HepG2 (cell line): ENCODE measurements around the gene SYAP1. TPM values are rescaled to one million over a fixed set of nuclear protein-coding genes. Genes with fewer than 3 reads are reported as not detected.

ENCODE experiments used
- HDAC1 ChIP-seq: sonication (generic); formaldehyde crosslinking; IDR thresholded peaks from 2 replicates; pipeline ENCODE4 v1.5.1; 2020; ENCODE audit warnings: mild to moderate bottlenecking, missing genetic modification reagents
- HNRNPUL1 ChIP-seq: fragments of 200-400 bp; formaldehyde crosslinking; IDR thresholded peaks from 2 replicates; pipeline ENCODE4 v1.6.1; 2017; ENCODE audit warnings: low read depth, mild to moderate bottlenecking, low read length, moderate library complexity
- KDM1A ChIP-seq: IDR thresholded peaks from 2 replicates; pipeline ENCODE4 v1.6.1; 2016; ENCODE audit warnings: missing compliant biosample characterization
- KLF15 ChIP-seq: sonication (generic); formaldehyde crosslinking; IDR thresholded peaks from 2 replicates; pipeline ENCODE4 v1.8.1; 2023; ENCODE audit warnings: borderline replicate concordance, mild to moderate bottlenecking, inconsistent platforms, missing genetic modification reagents, mixed read lengths
- MIXL1 ChIP-seq: IDR thresholded peaks from 2 replicates; pipeline ENCODE4 v1.6.1; 2016
- PPARG ChIP-seq: conservative IDR thresholded peaks from 2 replicates; pipeline ENCODE4 v1.6.1; 2016; ENCODE audit warnings: missing biosample characterization, missing genetic modification reagents
- SOX6 ChIP-seq, 2 experiments: fragments of 450-650 bp in 1 of 2; sonication (generic) in 1 of 2; formaldehyde crosslinking in 1 of 2; IDR thresholded peaks; 2 replicates each; pipeline versions ENCODE4 v1.4.0 to v1.6.1; 2017 to 2020; ENCODE audit warnings: antibody characterized with exemption in 1 of 2, mild to moderate bottlenecking in 1 of 2, missing genetic modification reagents in 1 of 2
- TCF12 ChIP-seq, 2 experiments: fragments of 450-650 bp in 1 of 2; sonication (generic) in 1 of 2; formaldehyde crosslinking in 1 of 2; IDR thresholded peaks; 2 replicates each; pipeline versions ENCODE4 v1.6.1 to v1.8.0; 2017 to 2022; ENCODE audit warnings: antibody characterized with exemption in 1 of 2, mild to moderate bottlenecking in 1 of 2, missing genetic modification reagents in 1 of 2, moderate library complexity in 1 of 2
- ZFP82 ChIP-seq: sonication (generic); formaldehyde crosslinking; IDR thresholded peaks from 2 replicates; pipeline ENCODE4 v1.5.1; 2020; ENCODE audit warnings: mild to moderate bottlenecking, missing genetic modification reagents, borderline replicate concordance
- ZNF331 ChIP-seq: sonication (generic); formaldehyde crosslinking; IDR thresholded peaks from 2 replicates; pipeline ENCODE4 v1.4.0; 2020; ENCODE audit warnings: missing genetic modification reagents
- polyA plus RNA-seq, 8 experiments: library from polyadenylated mRNA; depleted of rRNA in 3 of 8; stranded (reverse) in 7 of 8; unstranded in 1 of 8; fragments of >200 nt; fragmentation: Illumina TruSeq in 4 of 8; extraction: Trizol in 4 of 8; gene quantifications; 2 replicates each; pipeline versions ENCODE4 v1.2.1 to v1.2.3, GENCODE V29; 2011 to 2016; ENCODE audit warnings: low read depth in 4 of 8, missing spikeins in 1 of 8, mixed read lengths in 1 of 8; ENCODE audit not compliant: insufficient read depth in 1 of 8
- total RNA-seq, 5 experiments: library from RNA; depleted of rRNA; stranded (reverse); fragments of >200 nt; fragmentation: Illumina TruSeq; extraction: Trizol; gene quantifications; 2 replicates each; pipeline ENCODE4 v1.2.3, GENCODE V29; 2016; ENCODE audit warnings: low read depth in 1 of 5
- TF ChIP-seq, protein P1 (sequence below): sonication (generic); formaldehyde crosslinking; IDR thresholded peaks from 2 replicates; pipeline ENCODE4 v1.4.0; 2020; ENCODE audit warnings: low read depth, missing genetic modification reagents
- TF ChIP-seq, protein P2 (sequence below), 2 experiments: sonication (generic) in 1 of 2; formaldehyde crosslinking in 1 of 2; IDR thresholded peaks; 2 replicates each; pipeline versions ENCODE4 v1.4.0 to v1.6.1; 2016 to 2020; ENCODE audit warnings: borderline replicate concordance in 1 of 2, low read depth in 1 of 2, mild to moderate bottlenecking in 1 of 2, missing genetic modification reagents in 1 of 2
- TF ChIP-seq, protein P3 (sequence below): sonication (generic); formaldehyde crosslinking; IDR thresholded peaks from 2 replicates; pipeline ENCODE4 v1.4.0; 2020; ENCODE audit warnings: missing genetic modification reagents
- TF ChIP-seq, protein P4 (sequence below): sonication (generic); formaldehyde crosslinking; IDR thresholded peaks from 2 replicates; pipeline ENCODE4 v1.5.0; 2020; ENCODE audit warnings: missing genetic modification reagents
- TF ChIP-seq, protein P5 (sequence below): IDR thresholded peaks from 2 replicates; pipeline ENCODE4 v1.6.1; 2016; ENCODE audit warnings: mild to moderate bottlenecking

SYAP1 gene
- total and polyA plus RNA-seq, 2 of the 13 experiments (the other 11 are each of a cell fraction or from before 2014, with no cell fraction given): 4.9 to 18.5 TPM

DNA sequence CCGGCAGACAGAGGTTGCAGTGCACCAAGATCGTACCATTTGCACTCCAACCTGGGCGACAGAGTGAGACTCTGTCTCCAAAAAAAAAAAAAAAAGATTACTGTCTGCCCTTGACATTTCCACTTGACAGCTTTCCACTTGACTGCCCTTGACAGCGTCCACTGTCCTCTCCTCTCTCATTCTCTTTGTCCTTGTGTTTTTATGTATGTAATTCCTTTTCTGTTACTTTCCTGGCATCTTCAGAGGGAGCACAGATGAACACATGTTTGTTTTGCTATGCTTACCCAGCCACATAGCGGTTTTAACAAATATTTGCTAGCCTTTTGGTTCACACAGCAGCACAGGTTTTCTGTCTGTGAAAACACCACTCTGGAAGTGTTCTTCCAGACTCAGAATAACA is 26.2 kb downstream of the SYAP1 start (continued):
- TF ChIP-seq HDAC1 (CRISPR knock-in tag): 0 out of 2 replicates have a peak, but pooled peaks have one; percentile 45
- TF ChIP-seq HNRNPUL1: no peak
- no peak for TF ChIP-seq TCF12 (IDR thresholded peaks at IDR 0.05)
- TF ChIP-seq TCF12 (CRISPR knock-in tag; IDR thresholded peaks at IDR 0.05): no peak
- no peak for TF ChIP-seq SOX6 (IDR thresholded peaks at IDR 0.05)
- peak; percentile 90 for TF ChIP-seq SOX6 (CRISPR knock-in tag; IDR thresholded peaks at IDR 0.05)
- TF ChIP-seq, protein P1, sequence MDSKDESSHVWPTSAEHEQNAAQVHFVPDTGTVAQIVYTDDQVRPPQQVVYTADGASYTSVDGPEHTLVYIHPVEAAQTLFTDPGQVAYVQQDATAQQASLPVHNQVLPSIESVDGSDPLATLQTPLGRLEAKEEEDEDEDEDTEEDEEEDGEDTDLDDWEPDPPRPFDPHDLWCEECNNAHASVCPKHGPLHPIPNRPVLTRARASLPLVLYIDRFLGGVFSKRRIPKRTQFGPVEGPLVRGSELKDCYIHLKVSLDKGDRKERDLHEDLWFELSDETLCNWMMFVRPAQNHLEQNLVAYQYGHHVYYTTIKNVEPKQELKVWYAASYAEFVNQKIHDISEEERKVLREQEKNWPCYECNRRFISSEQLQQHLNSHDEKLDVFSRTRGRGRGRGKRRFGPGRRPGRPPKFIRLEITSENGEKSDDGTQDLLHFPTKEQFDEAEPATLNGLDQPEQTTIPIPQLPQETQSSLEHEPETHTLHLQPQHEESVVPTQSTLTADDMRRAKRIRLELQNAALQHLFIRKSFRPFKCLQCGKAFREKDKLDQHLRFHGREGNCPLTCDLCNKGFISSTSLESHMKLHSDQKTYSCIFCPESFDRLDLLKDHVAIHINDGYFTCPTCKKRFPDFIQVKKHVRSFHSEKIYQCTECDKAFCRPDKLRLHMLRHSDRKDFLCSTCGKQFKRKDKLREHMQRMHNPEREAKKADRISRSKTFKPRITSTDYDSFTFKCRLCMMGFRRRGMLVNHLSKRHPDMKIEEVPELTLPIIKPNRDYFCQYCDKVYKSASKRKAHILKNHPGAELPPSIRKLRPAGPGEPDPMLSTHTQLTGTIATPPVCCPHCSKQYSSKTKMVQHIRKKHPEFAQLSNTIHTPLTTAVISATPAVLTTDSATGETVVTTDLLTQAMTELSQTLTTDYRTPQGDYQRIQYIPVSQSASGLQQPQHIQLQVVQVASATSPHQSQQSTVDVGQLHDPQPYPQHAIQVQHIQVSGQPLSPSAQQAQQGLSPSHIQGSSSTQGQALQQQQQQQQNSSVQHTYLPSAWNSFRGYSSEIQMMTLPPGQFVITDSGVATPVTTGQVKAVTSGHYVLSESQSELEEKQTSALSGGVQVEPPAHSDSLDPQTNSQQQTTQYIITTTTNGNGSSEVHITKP: peak; percentile 71
- 0 out of 2 replicates have a peak, but pooled peaks have one; percentile 22 for TF ChIP-seq ZNF331 (CRISPR knock-in tag)
- no peak for TF ChIP-seq ZFP82 (CRISPR knock-in tag)
- TF ChIP-seq MIXL1 (CRISPR knock-in tag): 0 out of 2 replicates have a peak, but pooled peaks have one; percentile 19
- no peak for TF ChIP-seq KDM1A
- TF ChIP-seq, protein P2, sequence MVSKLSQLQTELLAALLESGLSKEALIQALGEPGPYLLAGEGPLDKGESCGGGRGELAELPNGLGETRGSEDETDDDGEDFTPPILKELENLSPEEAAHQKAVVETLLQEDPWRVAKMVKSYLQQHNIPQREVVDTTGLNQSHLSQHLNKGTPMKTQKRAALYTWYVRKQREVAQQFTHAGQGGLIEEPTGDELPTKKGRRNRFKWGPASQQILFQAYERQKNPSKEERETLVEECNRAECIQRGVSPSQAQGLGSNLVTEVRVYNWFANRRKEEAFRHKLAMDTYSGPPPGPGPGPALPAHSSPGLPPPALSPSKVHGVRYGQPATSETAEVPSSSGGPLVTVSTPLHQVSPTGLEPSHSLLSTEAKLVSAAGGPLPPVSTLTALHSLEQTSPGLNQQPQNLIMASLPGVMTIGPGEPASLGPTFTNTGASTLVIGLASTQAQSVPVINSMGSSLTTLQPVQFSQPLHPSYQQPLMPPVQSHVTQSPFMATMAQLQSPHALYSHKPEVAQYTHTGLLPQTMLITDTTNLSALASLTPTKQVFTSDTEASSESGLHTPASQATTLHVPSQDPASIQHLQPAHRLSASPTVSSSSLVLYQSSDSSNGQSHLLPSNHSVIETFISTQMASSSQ (IDR thresholded peaks at IDR 0.05; ENCODE audit: low read depth): no peak
- TF ChIP-seq, protein P2 (CRISPR knock-in tag; IDR thresholded peaks at IDR 0.05; ENCODE audit: borderline replicate concordance): no peak
- TF ChIP-seq KLF15: no peak
- TF ChIP-seq, protein P3, sequence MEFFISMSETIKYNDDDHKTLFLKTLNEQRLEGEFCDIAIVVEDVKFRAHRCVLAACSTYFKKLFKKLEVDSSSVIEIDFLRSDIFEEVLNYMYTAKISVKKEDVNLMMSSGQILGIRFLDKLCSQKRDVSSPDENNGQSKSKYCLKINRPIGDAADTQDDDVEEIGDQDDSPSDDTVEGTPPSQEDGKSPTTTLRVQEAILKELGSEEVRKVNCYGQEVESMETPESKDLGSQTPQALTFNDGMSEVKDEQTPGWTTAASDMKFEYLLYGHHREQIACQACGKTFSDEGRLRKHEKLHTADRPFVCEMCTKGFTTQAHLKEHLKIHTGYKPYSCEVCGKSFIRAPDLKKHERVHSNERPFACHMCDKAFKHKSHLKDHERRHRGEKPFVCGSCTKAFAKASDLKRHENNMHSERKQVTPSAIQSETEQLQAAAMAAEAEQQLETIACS: no peak
- TF ChIP-seq, protein P4, sequence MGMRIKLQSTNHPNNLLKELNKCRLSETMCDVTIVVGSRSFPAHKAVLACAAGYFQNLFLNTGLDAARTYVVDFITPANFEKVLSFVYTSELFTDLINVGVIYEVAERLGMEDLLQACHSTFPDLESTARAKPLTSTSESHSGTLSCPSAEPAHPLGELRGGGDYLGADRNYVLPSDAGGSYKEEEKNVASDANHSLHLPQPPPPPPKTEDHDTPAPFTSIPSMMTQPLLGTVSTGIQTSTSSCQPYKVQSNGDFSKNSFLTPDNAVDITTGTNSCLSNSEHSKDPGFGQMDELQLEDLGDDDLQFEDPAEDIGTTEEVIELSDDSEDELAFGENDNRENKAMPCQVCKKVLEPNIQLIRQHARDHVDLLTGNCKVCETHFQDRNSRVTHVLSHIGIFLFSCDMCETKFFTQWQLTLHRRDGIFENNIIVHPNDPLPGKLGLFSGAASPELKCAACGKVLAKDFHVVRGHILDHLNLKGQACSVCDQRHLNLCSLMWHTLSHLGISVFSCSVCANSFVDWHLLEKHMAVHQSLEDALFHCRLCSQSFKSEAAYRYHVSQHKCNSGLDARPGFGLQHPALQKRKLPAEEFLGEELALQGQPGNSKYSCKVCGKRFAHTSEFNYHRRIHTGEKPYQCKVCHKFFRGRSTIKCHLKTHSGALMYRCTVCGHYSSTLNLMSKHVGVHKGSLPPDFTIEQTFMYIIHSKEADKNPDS (CRISPR knock-in tag): no peak
- TF ChIP-seq, protein P5, sequence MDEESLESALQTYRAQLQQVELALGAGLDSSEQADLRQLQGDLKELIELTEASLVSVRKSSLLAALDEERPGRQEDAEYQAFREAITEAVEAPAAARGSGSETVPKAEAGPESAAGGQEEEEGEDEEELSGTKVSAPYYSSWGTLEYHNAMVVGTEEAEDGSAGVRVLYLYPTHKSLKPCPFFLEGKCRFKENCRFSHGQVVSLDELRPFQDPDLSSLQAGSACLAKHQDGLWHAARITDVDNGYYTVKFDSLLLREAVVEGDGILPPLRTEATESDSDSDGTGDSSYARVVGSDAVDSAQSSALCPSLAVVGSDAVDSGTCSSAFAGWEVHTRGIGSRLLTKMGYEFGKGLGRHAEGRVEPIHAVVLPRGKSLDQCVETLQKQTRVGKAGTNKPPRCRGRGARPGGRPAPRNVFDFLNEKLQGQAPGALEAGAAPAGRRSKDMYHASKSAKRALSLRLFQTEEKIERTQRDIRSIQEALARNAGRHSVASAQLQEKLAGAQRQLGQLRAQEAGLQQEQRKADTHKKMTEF: peak; percentile 51; the same call in 1 of the 2 replicates
- no peak; the same call in 1 of the 2 replicates for TF ChIP-seq PPARG (CRISPR knock-in tag)
